Hematopoietic multipotent progenitor cell treated with erythropoietin and hydrocortisone succinate and interleukin-3 and kit ligand, for 6 days (in vitro differentiated cells): Measurements from ENCODE around the gene TTC24.
"Not testable (repeated sequence)": the region's sequence is repeated elsewhere in the genome, so short reads cannot be mapped to it uniquely, and the experiment has no call there.

ENCODE experiments used
- DNase-seq: peaks from one replicate; pipeline ENCODE4 v3.0.0-alpha.2; 2015

TTC24 gene

GRCh38 chr1:156615946-156616345 is 36.4 kb downstream of the TTC24 start:
- no peak for DNase-seq

- DNase-seq: peak; percentile 58
These were observed 36.9 kb downstream of the TTC24 start for GRCh38 chr1:156616463-156616862.

GRCh38 chr1:156618853-156619581 is 39.5 kb downstream of the TTC24 start, which contains the start of gene HAPLN2:
Gene HAPLN2 (plus strand): TSS chr1:156619415. CDS start chr1:156623491, 4,076 bp downstream.
- DNase-seq: peak; percentile 34

GRCh38 chr1:156619582-156619955 is 40.0 kb downstream of the TTC24 start:
- no peak for DNase-seq

- no peak for DNase-seq
These were observed 43.2 kb downstream of the TTC24 start for GRCh38 chr1:156622581-156623297.

- peak; percentile 81 for DNase-seq
These were observed 44.7 kb downstream of the TTC24 start for GRCh38 chr1:156623946-156624813.

GRCh38 chr1:156624814-156625435 is 45.4 kb downstream of the TTC24 start:
- no peak for DNase-seq

- DNase-seq: peak; percentile 71
These were observed 46.0 kb downstream of the TTC24 start for GRCh38 chr1:156625436-156626078.

GRCh38 chr1:156626079-156626438 is 46.5 kb downstream of the TTC24 start:
- no peak for DNase-seq

GRCh38 chr1:156627313-156627880 is 47.9 kb downstream of the TTC24 start:
- peak; percentile 76 for DNase-seq

GRCh38 chr1:156629823-156630449 is 50.4 kb downstream of the TTC24 start:
- DNase-seq: no peak

- not testable (repeated sequence) for DNase-seq
These were observed 51.6 kb downstream of the TTC24 start for GRCh38 chr1:156631152-156631551.

GRCh38 chr1:156632355-156632754 is 52.8 kb downstream of the TTC24 start:
- no peak for DNase-seq
